Stimulated activated CD4-positive, alpha-beta T cell treated with anti-CD3 and anti-CD28 coated beads, TNF-alpha, amount 100 ng/mL, for 48 hours (primary cell): ENCODE results near the gene GAPVD1.

Source experiments
- DNase-seq, 3 donors: peaks; one replicate each; pipeline ENCODE4 v3.0.0-alpha.2; 2020; ENCODE audit warnings: low read depth in 3 of 3

GAPVD1 gene

DNA sequence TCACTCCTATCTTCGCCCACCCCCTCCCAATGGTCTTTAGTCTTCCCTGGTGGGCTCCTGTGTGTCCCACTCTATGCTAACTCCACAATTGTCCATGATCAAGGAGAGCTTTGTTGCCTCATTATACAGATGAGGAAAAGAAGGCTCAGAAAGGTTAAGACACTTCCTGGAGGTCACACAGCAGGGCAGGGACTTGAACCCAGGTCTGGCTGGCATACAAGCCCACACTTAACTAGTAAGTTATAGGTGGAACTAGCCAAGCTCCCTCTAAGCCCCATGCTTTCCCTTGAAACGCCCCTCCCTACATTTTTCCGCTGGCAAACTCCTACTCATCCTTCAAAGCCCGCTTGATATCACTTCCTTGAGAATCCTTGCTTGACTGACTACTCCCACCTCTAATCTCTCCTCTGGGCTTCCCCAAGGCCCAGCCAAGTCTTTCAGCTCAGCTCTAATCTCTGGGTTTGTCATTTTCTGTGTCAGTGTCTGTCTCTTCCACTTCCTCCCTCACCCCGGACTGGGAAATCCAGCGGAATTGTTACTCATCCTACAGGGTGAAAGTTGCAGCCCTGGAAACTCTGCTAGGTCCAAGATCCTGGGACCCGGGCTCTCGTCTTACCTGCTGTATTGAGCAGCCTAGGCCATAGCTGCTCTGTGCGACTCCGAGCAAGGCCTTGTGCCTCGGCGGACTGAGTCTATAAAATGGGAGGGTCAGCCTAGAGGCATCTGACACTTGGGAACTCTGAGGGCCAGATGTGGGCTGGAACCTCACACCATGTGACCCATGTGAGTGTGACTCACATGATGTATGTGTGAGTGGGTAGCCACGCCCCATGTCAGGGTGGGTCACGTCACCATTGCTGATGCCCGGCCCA lies 144.5 kb downstream of the GAPVD1 start:
- no peak for DNase-seq

DNA sequence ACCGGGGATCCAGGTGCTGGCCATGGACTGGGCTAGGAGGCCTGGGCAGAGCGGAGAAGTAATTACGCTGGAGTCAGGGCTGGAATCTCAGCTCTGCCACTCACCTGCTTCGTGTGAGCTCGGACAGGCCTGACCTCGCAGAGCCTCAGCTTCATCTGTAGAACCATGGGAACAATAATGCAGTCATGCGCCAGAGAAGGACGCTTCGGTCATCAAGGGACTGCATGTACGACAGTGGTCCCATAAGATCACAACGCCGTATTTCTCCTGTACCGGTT lies 145.1 kb downstream of the GAPVD1 start:
- no peak for DNase-seq

DNA sequence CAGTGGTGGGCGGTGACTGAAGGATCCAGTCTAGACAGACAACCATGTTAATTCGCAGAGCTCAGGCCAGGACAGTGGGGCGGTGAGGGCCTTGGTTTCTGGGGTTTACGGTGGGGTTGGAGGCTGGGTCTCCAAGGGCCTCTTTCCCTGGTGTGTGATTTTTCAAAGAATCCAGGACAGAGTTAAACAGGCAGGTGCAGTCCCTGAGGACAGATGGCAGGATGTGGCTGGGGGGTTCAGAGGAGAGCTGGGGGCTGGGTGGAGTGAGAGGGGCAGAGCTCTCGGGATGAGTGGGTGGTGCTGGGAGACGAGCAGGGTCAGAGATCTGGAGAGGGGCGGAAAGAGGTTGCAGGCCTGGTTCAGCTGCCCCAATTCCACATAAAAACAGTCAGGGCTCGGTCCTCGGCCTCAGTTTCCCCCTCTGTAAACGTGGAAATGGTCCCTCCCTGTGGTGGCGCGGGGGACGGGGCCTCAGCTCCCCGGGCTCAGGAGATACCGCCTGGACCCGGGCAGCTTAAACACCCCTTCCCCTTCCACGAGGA lies 145.9 kb downstream of the GAPVD1 start:
- DNase-seq = no peak

- DNase-seq = peak; percentile 54 to 82 (median 64)
These were observed 146.6 kb downstream of the GAPVD1 start for GRCh38 chr9:125407974-125408900.

DNA sequence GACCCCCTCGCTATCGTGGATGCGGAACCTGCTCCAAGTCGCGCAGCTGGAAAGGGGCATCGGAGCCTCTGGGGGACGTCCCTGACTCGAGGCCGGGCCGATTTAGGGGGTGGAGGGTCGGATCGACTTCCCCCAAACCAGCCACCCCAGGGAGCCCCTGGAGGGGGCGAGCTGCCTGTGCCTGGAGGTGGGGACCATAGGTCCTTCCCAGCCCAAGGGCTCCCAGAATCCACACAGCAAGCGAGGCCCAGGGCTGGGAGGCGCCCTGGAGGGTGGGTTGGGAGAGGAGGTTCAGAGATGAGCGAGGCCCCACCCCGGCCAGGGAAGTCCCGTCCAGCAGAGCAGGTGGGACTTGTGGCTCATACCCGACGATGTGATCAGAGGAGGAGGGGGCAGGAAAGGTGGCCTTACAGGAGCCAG lies 147.6 kb downstream of the GAPVD1 start:
- peak in 1 of 3 donors; percentile 8 for DNase-seq

- peak in 2 of 3 donors; percentile 35 to 56 for DNase-seq
These were observed 148.3 kb downstream of the GAPVD1 start for GRCh38 chr9:125409637-125410521.

DNA sequence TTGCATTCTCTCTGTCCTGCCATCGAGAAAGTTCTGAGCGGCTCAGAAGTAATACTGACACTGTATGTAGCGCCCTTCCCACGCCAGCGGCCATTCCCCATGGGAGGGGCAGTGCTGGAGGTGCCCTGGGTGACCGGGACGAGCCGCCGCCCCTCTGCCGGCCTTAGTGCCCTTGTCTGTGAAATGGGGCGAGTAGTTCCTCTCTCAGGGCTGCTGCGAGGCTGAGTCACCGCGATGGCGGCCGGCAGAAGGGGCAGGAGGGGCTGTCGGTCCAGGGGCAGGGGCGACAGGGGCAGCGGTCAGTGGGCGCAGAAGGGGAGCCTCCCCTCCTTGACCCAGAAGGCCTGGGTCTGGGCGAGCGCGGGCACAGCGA lies 148.9 kb downstream of the GAPVD1 start:
- DNase-seq = no peak

DNA sequence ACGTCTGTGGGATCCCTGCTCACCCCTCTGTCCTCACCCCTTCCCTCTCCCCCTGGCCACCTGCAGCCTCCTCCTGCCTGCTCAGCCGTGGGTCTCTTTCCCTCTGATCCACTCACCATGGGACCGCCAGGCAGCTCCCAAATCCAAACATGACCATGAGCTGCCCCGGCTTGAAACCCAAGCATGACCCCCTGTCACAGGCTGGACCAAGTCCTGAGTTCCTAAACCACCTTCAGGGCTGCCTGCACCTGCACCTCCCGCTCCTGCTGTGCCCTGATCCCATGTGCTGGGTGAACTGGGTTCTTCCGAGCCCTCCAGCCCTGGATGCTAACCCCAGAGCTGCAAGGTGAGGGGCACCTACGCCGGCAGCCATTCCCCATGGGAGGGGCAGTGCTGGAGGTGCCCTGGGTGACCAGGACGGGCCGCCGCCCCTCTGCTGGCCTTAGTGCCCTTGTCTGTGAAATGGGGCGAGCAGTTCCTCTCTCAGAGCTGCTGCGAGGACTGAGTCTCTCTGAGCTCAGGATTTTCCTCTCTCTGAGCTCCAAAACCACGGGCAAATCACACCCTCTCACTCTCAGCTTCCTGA lies 149.6 kb downstream of the GAPVD1 start:
- no peak for DNase-seq

- no peak for DNase-seq
These were observed 150.5 kb downstream of the GAPVD1 start for GRCh38 chr9:125412166-125412565.

- no peak for DNase-seq
These were observed 152.0 kb downstream of the GAPVD1 start for GRCh38 chr9:125413579-125413978.

- no peak for DNase-seq
These were observed 154.2 kb downstream of the GAPVD1 start for GRCh38 chr9:125415583-125416460.

- DNase-seq = no peak
These were observed 154.9 kb downstream of the GAPVD1 start for GRCh38 chr9:125416517-125416916.
